Measurements from ENCODE around the gene RNF144A. TPM values are rescaled to one million over a fixed set of nuclear protein-coding genes. Genes with fewer than 3 reads are reported as not detected.

The RNF144A gene
- total and polyA plus RNA-seq, 10 of the 15 experiments (the other 5 are each of a cell fraction or from before 2014, with no cell fraction given) = 0.02 to 12.1 (median 0.48) TPM; not detected in 1

- TF ChIP-seq EED (IDR thresholded peaks at IDR 0.05; ENCODE audit: low read depth) (no peak), IKZF1 (conservative IDR thresholded peaks at IDR 0.05) (peak; percentile 78), FOXM1 (IDR thresholded peaks at IDR 0.05; ENCODE audit: low read depth, low read length) (peak; percentile 71; the same call in 1 of the 2 replicates), EP300 (IDR thresholded peaks at IDR 0.05; ENCODE audit: borderline replicate concordance in 1 of 2, control insufficient read depth in 1 of 2, low read depth in 2 of 2, low read length in 2 of 2) (peak; percentile 55; a peak in 2 of 4 replicates), PKNOX1 (IDR thresholded peaks at IDR 0.05) (peak; percentile 59; the same call in 1 of the 2 replicates), SPI1 (IDR thresholded peaks at IDR 0.05; ENCODE audit: borderline replicate concordance, insufficient read depth, low read depth, low read length) (peak; percentile 34; the same call in 1 of the 2 replicates), MLLT1 (IDR thresholded peaks at IDR 0.05) (peak; percentile 92), JUNB (IDR thresholded peaks at IDR 0.05) (no peak), SIN3A (IDR thresholded peaks at IDR 0.05; ENCODE audit: low read depth, low read length) (no peak), POLR2AphosphoS5 (IDR thresholded peaks at IDR 0.05; ENCODE audit: low read length) (no peak), TARDBP (IDR thresholded peaks at IDR 0.05; ENCODE audit: borderline replicate concordance) (no peak), PAX5 (IDR thresholded peaks at IDR 0.05; ENCODE audit: borderline replicate concordance, low read depth, low read length) (peak; percentile 40; the same call in 1 of the 2 replicates), EGR1 (IDR thresholded peaks at IDR 0.05; ENCODE audit: borderline replicate concordance in 1 of 2, low read depth in 2 of 2, low read length in 2 of 2) (no peak), MTA3 (IDR thresholded peaks at IDR 0.05; ENCODE audit: borderline replicate concordance, low read length) (peak; percentile 78; the same call in 1 of the 2 replicates), CHD2 (IDR thresholded peaks at IDR 0.05; ENCODE audit: borderline replicate concordance, low read depth, low read length) (no peak), ZBED1 (IDR thresholded peaks at IDR 0.05; ENCODE audit: borderline replicate concordance) (no peak), ATF7 (IDR thresholded peaks at IDR 0.05; ENCODE audit: low read depth) (peak; percentile 82), CHD4 (IDR thresholded peaks at IDR 0.05) (no peak), NR2C1 (IDR thresholded peaks at IDR 0.05) (peak; percentile 84), RBBP5 (conservative IDR thresholded peaks at IDR 0.05) (no peak), GATAD2B (conservative IDR thresholded peaks at IDR 0.05; ENCODE audit: low read depth) (0 out of 2 replicates have a peak, but pooled peaks have one; percentile 28), KAT2A (conservative IDR thresholded peaks at IDR 0.05; ENCODE audit: control insufficient read depth, low read depth, low read length) (no peak), JUND (IDR thresholded peaks at IDR 0.05; ENCODE audit: low read depth, low read length) (no peak), ZNF207 (IDR thresholded peaks at IDR 0.05; ENCODE audit: borderline replicate concordance) (no peak), BMI1 (IDR thresholded peaks at IDR 0.05; ENCODE audit: borderline replicate concordance) (peak; percentile 14; the same call in 1 of the 2 replicates), MTA2 (IDR thresholded peaks at IDR 0.05; ENCODE audit: low read depth) (peak; percentile 91), YY1 (IDR thresholded peaks at IDR 0.05; ENCODE audit: low read depth, low read length) (no peak)
Measured at GRCh38 chr2:6945087-6945813, 28.0 kb downstream of the RNF144A start (continued).
